Aorta (tissue), 5 donors: ENCODE data around the gene EIPR1. TPM values are rescaled to one million over a fixed set of nuclear protein-coding genes. Genes with fewer than 3 reads are reported as not detected.

Source experiments
- ATAC-seq: fragments of 200-7000 bp; cut with Tn5 transposase; one replicate; pipeline ENCODE4 v1.9.1; 2022; ENCODE audit warnings: moderate library complexity; ENCODE audit not compliant: low FRiP score
- DNase-seq, 2 donors: peaks; one replicate each; pipeline ENCODE4 v3.0.0-alpha.2; 2020
- H3K27ac ChIP-seq, 2 donors: one replicate each; pipeline ENCODE4 v1.5.1; 2013; ENCODE audit warnings: low read length in 2 of 2, mild to moderate bottlenecking in 2 of 2, moderate library complexity in 2 of 2, control low read depth in 1 of 2, inconsistent platforms in 1 of 2, low read depth in 1 of 2
- H3K27me3 ChIP-seq, 2 donors: one replicate each; pipeline ENCODE4 v1.6.1; 2013; ENCODE audit warnings: control low read depth in 1 of 2, low read length in 1 of 2, mild to moderate bottlenecking in 1 of 2, moderate library complexity in 1 of 2; ENCODE audit not compliant: insufficient read depth in 2 of 2, control insufficient read depth in 1 of 2
- H3K36me3 ChIP-seq, 2 donors: one replicate each; pipeline ENCODE4 v1.6.1; 2013; ENCODE audit warnings: control low read depth in 1 of 2, low read length in 1 of 2, mild to moderate bottlenecking in 1 of 2; ENCODE audit not compliant: insufficient read depth in 2 of 2, control insufficient read depth in 1 of 2
- H3K4me1 ChIP-seq, 2 donors: one replicate each; pipeline ENCODE4 v1.6.1; 2013; ENCODE audit warnings: low read length in 2 of 2, control low read depth in 1 of 2, mild to moderate bottlenecking in 1 of 2, moderate library complexity in 1 of 2; ENCODE audit not compliant: insufficient read depth in 2 of 2, control insufficient read depth in 1 of 2
- H3K4me3 ChIP-seq, 2 donors: one replicate each; pipeline ENCODE4 v1.5.1; 2013; ENCODE audit warnings: low read length in 2 of 2, control low read depth in 1 of 2, mild to moderate bottlenecking in 1 of 2
- H3K9me3 ChIP-seq: one replicate; pipeline ENCODE4 v1.6.1; 2013; ENCODE audit warnings: mild to moderate bottlenecking, low read length; ENCODE audit not compliant: control insufficient read depth
- WGBS, 2 donors: extraction: QIAGEN DNeasy Blood & Tissue Kit; methylation state at CpG; one replicate each; pipeline ENCODE4 v1.1.7; 2013; 5-methylcytosine and 5-hydroxymethylcytosine counted together
- intact Hi-C, 2 donors: fragments of 100-400 bp; cut with DNase I; formaldehyde crosslinking; loops; one replicate each; pipeline versions ENCODE4 v1.14.2 to v1.15.0; 2022
- polyA plus RNA-seq, 2 donors: library from polyadenylated mRNA; stranded (reverse); fragments of 200-250 nt; gene quantifications; one replicate each; pipeline ENCODE4 v1.2.3, GENCODE V29; 2013
- total RNA-seq, 2 donors: library from RNA; stranded (reverse); fragmentation: NEBNext Ultra II Directional; extraction: Animal tissue kit (Norgen Biotek cat#: 25700); gene quantifications; one replicate each; pipeline ENCODE4 v1.2.1, GENCODE V29; 2021
- donor health status: healthy with polysubstance abuse.
- donor health status: Bipolar disorder and iron deficiency.
- donor health status: DM: no; HTN: no; CAD: no.
- donor health status: DM: no; HTN: no; CAD: no.
- donor health status: DM: yes; HTN: yes; CAD: no.

The EIPR1 gene
- total and polyA plus RNA-seq, 4 donors = 9.7 to 13.7 (median 10.0) TPM

GRCh38 chr2:3283206-3283605 is 94.4 kb downstream of the EIPR1 start:
- no peak overlapping the region for H3K27ac ChIP-seq
- no peak for ATAC-seq
- intact Hi-C loops = no loop called here

GRCh38 chr2:3282056-3282998 is 95.3 kb downstream of the EIPR1 start:
- no peak overlapping the region for H3K27ac ChIP-seq
- intact Hi-C loops = no loop called here
- H3K4me3 ChIP-seq = no peak overlapping the region
- DNase-seq (peak in 1 of 2 donors; percentile 55), ATAC-seq (no peak)
- H3K36me3 ChIP-seq = peaks cover 0 to 2% of the 10 kb centered on the region in 2 donors
- H3K4me1 ChIP-seq = no peaks in the 10 kb centered on the region
- no peaks in the 10 kb centered on the region for H3K9me3 ChIP-seq
- WGBS, 2 donors = 53 to 62% methylated on average over 32 to 36 of the region's 36 CpGs
- no peaks in the 10 kb centered on the region for H3K27me3 ChIP-seq

More at GRCh38 chr2:3283206-3283605, 94.4 kb downstream of the EIPR1 start:
- Histone ChIP-seq H3K27me3 (no peaks in the 10 kb centered on the region), H3K4me1 (no peaks in the 10 kb centered on the region), H3K9me3 (no peaks in the 10 kb centered on the region), H3K4me3 (no peak overlapping the region), H3K36me3 (peaks cover 0 to under 1% of the 10 kb centered on the region in 2 donors)
- DNase-seq = peak in 1 of 2 donors; percentile 63
- 90 to 95% methylated on average over 14 of the region's 14 CpGs for WGBS, 2 donors

GRCh38 chr2:3280683-3281520 is 96.7 kb downstream of the EIPR1 start:
- WGBS, 2 donors = 95 to 96% methylated on average over 13 of the region's 13 CpGs
- peaks cover 0 to 2% of the 10 kb centered on the region in 2 donors for H3K36me3 ChIP-seq

GRCh38 chr2:3280197-3280596 is 97.4 kb downstream of the EIPR1 start:
- DNase-seq = peak in 1 of 2 donors; percentile 52
- WGBS, 2 donors = 92 to 96% methylated on average over 20 of the region's 20 CpGs
- H3K27me3 ChIP-seq = no peaks in the 10 kb centered on the region
- H3K36me3 ChIP-seq = peaks cover 0 to 2% of the 10 kb centered on the region in 2 donors
- no peak overlapping the region for H3K27ac ChIP-seq
- intact Hi-C loops = no loop called here
- no peaks in the 10 kb centered on the region for H3K9me3 ChIP-seq
- no peaks in the 10 kb centered on the region for H3K4me1 ChIP-seq
- ATAC-seq = no peak
- H3K4me3 ChIP-seq = no peak overlapping the region

More at GRCh38 chr2:3280683-3281520, 96.7 kb downstream of the EIPR1 start:
- Histone ChIP-seq H3K4me1 (no peaks in the 10 kb centered on the region), H3K27ac (no peak overlapping the region), H3K4me3 (no peak overlapping the region), H3K9me3 (no peaks in the 10 kb centered on the region), H3K27me3 (no peaks in the 10 kb centered on the region)
- peak in 1 of 2 donors; percentile 55 for DNase-seq
- ATAC-seq = no peak
- intact Hi-C loops = no loop called here

GRCh38 chr2:3279236-3279960 is 98.2 kb downstream of the EIPR1 start:
- peak in 1 of 2 donors; percentile 27 for DNase-seq
- no peaks in the 10 kb centered on the region for H3K4me1 ChIP-seq
- WGBS, 2 donors = 94 to 96% methylated on average over 17 of the region's 17 CpGs
- H3K4me3 ChIP-seq = no peak overlapping the region
- no peak for ATAC-seq
- H3K27ac ChIP-seq = no peak overlapping the region
- intact Hi-C loops = no loop called here
- peaks cover 0 to 2% of the 10 kb centered on the region in 2 donors for H3K36me3 ChIP-seq
- no peaks in the 10 kb centered on the region for H3K27me3 ChIP-seq
- no peaks in the 10 kb centered on the region for H3K9me3 ChIP-seq

GRCh38 chr2:3278521-3279218 is 98.9 kb downstream of the EIPR1 start:
- ATAC-seq (peak; percentile 39), DNase-seq (no peak)
- Histone ChIP-seq H3K9me3 (no peaks in the 10 kb centered on the region), H3K27ac (no peak overlapping the region), H3K27me3 (no peaks in the 10 kb centered on the region), H3K4me1 (no peaks in the 10 kb centered on the region), H3K4me3 (no peak overlapping the region), H3K36me3 (peaks cover 0 to 2% of the 10 kb centered on the region in 2 donors)
- intact Hi-C loops = no loop called here
- 96% methylated on average over 14 of the region's 14 CpGs for WGBS, 2 donors

- intact Hi-C loops = no loop called here
- WGBS, 2 donors = 97 to 98% methylated on average over 16 of the region's 16 CpGs
- DNase-seq (peak in 1 of 2 donors; percentile 68), ATAC-seq (no peak)
- no peak overlapping the region for H3K27ac ChIP-seq
- peaks cover 0 to 2% of the 10 kb centered on the region in 2 donors for H3K36me3 ChIP-seq
- H3K4me3 ChIP-seq = no peak overlapping the region
- no peaks in the 10 kb centered on the region for H3K27me3 ChIP-seq
- H3K4me1 ChIP-seq = no peaks in the 10 kb centered on the region
- H3K9me3 ChIP-seq = no peaks in the 10 kb centered on the region
Measured at GRCh38 chr2:3277748-3278520, 99.7 kb downstream of the EIPR1 start.
